ENCODE data around the gene MAPK7.

MAPK7 gene

DNA sequence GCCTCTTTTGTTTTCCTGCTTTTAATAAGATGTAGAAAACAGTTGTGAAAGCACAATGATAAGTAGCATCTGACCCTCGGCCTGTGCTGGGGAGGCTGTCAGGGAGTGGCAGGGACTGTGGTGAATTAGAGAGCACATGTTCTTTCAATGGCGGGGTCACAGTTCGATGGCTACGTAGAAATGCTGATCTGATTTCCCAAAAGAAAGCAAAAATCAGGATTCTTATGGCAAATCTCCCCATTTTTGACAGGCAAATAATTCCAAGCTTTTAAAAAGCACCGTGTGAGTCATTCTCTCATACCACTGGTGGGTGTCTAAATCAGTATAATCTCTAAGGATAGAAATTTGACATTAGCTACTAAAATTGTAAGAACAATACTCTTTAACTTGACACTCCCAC lies 4.2 kb upstream of the MAPK7 start:
- Mint-ChIP-seq H3K4me1 (peaks cover 33 to 54% of the 10 kb centered on the region in 2 donors), H3K27me3 (no peaks in the 10 kb centered on the region), H3K27ac (no peak overlapping the region), H3K9me3 (no peaks in the 10 kb centered on the region), H3K36me3 (peaks cover 0 to 3% of the 10 kb centered on the region in 2 donors), H3K4me3 (no peak overlapping the region)
- ATAC-seq (replicated peaks) (no peak), DNase-seq (no peak)

- Mint-ChIP-seq H3K9me3 (no peaks in the 10 kb centered on the region), H3K36me3 (peaks cover 3 to 7% of the 10 kb centered on the region in 2 donors), H3K4me1 (peaks cover 28 to 48% of the 10 kb centered on the region in 2 donors), H3K27me3 (no peaks in the 10 kb centered on the region), H3K27ac (no peak overlapping the region), H3K4me3 (peak overlapping the region; percentile 19 to 25)
- ATAC-seq (replicated peaks) (no peak), DNase-seq (no peak)
Observed at GRCh38 chr17:19375732-19376131, 2.6 kb upstream of the MAPK7 start.

DNA sequence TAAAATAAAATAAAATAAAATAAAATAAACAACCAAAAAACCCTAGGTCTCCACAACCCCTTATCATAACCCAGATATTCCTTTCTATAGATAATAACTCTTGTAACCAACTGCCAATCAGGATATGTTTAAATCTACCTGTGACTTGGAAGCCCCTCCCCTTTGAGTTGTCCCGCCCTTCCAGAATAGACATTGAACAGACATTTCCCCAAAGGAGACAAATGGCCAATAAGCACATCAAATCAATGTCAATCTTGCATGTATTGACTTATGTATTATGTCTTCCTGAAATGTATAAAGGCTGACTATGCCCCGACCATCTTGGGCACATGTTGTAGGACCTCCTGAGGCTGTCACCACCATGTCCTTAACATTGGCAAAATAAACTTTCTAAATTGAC lies 1.5 kb upstream of the MAPK7 start:
- Mint-ChIP-seq H3K27ac (peak overlapping the region; percentile 99), H3K36me3 (peaks cover 12 to 16% of the 10 kb centered on the region in 2 donors), H3K9me3 (no peaks in the 10 kb centered on the region), H3K27me3 (no peaks in the 10 kb centered on the region), H3K4me1 (peaks cover 18 to 37% of the 10 kb centered on the region in 2 donors), H3K4me3 (peak overlapping the region; percentile 98 to 100)
- DNase-seq (no peak), ATAC-seq (replicated peaks) (no peak)

DNA sequence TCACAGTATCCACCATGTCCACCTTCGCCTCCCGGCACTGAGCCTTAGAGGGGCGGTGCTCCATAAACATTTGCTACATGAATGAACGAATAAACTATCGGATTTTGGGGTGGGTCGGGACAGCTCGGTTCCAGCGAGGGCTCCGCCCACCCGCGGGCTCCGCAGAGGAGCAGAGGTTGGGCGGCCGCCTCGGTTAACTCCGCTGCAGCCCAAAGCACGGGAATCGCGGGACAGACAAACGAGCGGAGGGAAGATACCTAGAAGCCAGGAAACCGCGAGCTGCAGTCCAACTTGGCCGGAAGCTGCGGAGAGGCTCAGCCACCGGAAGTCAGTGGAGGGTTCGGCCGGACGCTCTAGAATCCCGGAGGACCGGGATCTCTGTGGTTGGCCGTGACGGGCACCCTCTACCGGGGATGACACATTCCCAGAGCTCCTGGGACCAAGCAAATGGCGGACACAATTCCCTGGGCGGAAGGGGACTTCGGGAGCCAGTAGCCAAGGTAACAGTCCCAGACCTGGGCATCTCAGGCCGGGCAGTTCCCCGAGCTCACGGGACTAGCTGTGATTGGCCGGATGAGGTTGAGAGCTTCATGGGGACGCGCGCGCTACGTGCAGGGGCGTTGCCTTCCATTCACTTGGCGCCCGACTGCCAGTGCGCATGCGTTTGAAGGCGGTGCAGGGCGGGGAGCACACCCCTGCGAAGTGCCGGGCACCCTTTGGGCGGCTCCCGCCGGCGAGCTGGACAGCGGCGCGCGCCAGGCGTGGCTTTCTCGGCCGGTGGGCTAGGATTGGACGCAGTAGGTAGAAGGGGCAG lies 489 bp upstream of the MAPK7 start:
- DNase-seq (peak; percentile 99), ATAC-seq (replicated peaks) (peak; percentile 94 to 97)
- peaks cover 17 to 21% of the 10 kb centered on the region in 2 donors for H3K36me3 Mint-ChIP-seq
- H3K4me3 Mint-ChIP-seq, result peak overlapping the region; percentile 98 to 100
- H3K27ac Mint-ChIP-seq, result peak overlapping the region; percentile 99
- H3K9me3 Mint-ChIP-seq, result no peaks in the 10 kb centered on the region
- H3K4me1 Mint-ChIP-seq, result peaks cover 11 to 29% of the 10 kb centered on the region in 2 donors
- H3K27me3 Mint-ChIP-seq, result no peaks in the 10 kb centered on the region

DNA sequence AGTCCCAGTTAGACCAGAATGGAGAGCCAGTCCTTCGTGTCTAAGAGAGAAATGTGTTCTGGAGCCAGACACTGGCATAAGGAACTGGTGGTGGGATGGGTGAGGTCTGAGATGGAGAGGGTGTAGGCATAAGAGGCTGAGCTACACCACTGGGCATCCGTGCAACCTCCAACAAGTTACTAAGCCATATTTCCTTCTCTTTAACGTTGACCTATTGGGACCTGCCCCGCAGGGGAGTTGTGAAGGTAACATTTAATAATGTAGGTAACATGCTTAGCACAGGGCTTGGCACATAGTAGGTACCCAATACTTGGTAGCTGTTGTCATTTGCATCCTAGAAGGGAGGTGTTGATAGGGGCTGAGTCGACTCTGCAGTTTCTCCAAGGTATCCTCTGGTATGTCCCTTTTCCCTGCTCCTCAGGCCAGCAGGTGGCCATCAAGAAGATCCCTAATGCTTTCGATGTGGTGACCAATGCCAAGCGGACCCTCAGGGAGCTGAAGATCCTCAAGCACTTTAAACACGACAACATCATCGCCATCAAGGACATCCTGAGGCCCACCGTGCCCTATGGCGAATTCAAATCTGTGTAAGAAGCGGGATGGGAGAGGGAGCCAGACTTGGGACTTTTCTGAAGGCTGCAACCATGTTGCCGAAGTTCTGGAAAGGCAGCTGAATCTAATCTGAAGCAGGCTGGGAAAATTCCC lies 1.2 kb downstream of the MAPK7 start:
- no peaks in the 10 kb centered on the region for H3K27me3 Mint-ChIP-seq
- ATAC-seq (replicated peaks) (no peak), DNase-seq (no peak)
- H3K9me3 Mint-ChIP-seq, result no peaks in the 10 kb centered on the region
- H3K4me1 Mint-ChIP-seq, result peaks cover 15 to 24% of the 10 kb centered on the region in 2 donors
- H3K27ac Mint-ChIP-seq, result no peak overlapping the region
- peaks cover 28 to 34% of the 10 kb centered on the region in 2 donors for H3K36me3 Mint-ChIP-seq
- peak overlapping the region; percentile 98 to 100 for H3K4me3 Mint-ChIP-seq

- Mint-ChIP-seq H3K4me1 (peaks cover 16 to 25% of the 10 kb centered on the region in 2 donors), H3K27ac (no peak overlapping the region), H3K27me3 (no peaks in the 10 kb centered on the region), H3K9me3 (no peaks in the 10 kb centered on the region), H3K36me3 (peaks cover 29 to 42% of the 10 kb centered on the region in 2 donors), H3K4me3 (no peak overlapping the region)
- no peak for ATAC-seq (replicated peaks)
- no peak for DNase-seq
Observed at GRCh38 chr17:19380481-19381301, 2.4 kb downstream of the MAPK7 start.

DNA sequence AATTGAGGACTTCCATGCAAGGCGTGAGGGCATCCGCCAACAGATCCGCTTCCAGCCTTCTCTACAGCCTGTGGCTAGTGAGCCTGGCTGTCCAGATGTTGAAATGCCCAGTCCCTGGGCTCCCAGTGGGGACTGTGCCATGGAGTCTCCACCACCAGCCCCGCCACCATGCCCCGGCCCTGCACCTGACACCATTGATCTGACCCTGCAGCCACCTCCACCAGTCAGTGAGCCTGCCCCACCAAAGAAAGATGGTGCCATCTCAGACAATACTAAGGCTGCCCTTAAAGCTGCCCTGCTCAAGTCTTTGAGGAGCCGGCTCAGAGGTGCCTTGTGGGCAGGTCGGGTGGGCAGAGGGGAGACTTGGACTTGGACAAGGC lies 3.1 kb downstream of the MAPK7 start:
- Mint-ChIP-seq H3K4me3 (no peak overlapping the region), H3K27ac (no peak overlapping the region), H3K9me3 (no peaks in the 10 kb centered on the region), H3K36me3 (peaks cover 29 to 44% of the 10 kb centered on the region in 2 donors), H3K4me1 (peaks cover 18 to 26% of the 10 kb centered on the region in 2 donors), H3K27me3 (peaks cover under 1 to 3% of the 10 kb centered on the region in 2 donors)
- DNase-seq, result no peak
- ATAC-seq (replicated peaks), result no peak

DNA sequence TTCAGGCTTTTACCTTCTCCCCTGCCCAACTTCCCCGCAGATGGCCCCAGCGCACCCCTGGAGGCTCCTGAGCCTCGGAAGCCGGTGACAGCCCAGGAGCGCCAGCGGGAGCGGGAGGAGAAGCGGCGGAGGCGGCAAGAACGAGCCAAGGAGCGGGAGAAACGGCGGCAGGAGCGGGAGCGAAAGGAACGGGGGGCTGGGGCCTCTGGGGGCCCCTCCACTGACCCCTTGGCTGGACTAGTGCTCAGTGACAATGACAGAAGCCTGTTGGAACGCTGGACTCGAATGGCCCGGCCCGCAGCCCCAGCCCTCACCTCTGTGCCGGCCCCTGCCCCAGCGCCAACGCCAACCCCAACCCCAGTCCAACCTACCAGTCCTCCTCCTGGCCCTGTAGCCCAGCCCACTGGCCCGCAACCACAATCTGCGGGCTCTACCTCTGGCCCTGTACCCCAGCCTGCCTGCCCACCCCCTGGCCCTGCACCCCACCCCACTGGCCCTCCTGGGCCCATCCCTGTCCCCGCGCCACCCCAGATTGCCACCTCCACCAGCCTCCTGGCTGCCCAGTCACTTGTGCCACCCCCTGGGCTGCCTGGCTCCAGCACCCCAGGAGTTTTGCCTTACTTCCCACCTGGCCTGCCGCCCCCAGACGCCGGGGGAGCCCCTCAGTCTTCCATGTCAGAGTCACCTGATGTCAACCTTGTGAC lies 3.6 kb downstream of the MAPK7 start:
- no peak overlapping the region for H3K27ac Mint-ChIP-seq
- H3K9me3 Mint-ChIP-seq, result no peaks in the 10 kb centered on the region
- peaks cover 29 to 45% of the 10 kb centered on the region in 2 donors for H3K36me3 Mint-ChIP-seq
- H3K4me1 Mint-ChIP-seq, result peaks cover 18 to 29% of the 10 kb centered on the region in 2 donors
- peaks cover 4 to 8% of the 10 kb centered on the region in 2 donors for H3K27me3 Mint-ChIP-seq
- DNase-seq (no peak), ATAC-seq (replicated peaks) (no peak)
- no peak overlapping the region for H3K4me3 Mint-ChIP-seq

DNA sequence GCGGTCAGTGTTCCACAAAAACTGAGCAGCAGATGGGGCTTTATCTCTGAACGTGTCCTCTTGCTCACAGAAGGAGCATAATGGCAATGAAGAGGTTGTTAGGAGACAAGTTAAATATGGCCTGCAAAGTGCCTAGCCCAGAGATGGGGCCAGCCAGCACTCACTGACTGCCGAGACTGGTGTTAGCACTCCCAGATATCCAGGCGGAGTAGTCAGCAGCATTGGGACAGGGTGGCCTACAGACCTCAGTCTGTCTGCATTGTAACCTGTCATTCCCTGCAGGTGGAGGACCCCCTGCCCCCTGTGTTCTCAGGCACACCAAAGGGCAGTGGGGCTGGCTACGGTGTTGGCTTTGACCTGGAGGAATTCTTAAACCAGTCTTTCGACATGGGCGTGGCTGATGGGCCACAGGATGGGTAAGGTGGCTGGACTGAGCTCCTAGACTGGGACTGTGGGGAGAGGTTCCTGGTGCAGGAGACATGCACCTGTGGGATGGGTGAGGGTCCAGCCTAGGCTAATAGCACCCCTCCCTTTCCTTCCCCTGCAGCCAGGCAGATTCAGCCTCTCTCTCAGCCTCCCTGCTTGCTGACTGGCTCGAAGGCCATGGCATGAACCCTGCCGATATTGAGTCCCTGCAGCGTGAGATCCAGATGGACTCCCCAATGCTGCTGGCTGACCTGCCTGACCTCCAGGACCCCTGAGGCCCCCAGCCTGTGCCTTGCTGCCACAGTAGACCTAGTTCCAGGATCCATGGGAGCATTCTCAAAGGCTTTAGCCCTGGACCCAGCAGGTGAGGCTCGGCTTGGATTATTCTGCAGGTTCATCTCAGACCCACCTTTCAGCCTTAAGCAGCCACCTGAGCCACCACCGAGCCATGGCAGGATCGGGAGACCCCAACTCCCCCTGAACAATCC lies 4.5 kb downstream of the MAPK7 start:
- H3K9me3 Mint-ChIP-seq, result no peaks in the 10 kb centered on the region
- H3K4me3 Mint-ChIP-seq, result no peak overlapping the region
- no peak for DNase-seq
- no peak for ATAC-seq (replicated peaks)
- no peak overlapping the region for H3K27ac Mint-ChIP-seq
- peaks cover 29 to 46% of the 10 kb centered on the region in 2 donors for H3K36me3 Mint-ChIP-seq
- H3K4me1 Mint-ChIP-seq, result peaks cover 16 to 34% of the 10 kb centered on the region in 2 donors
- H3K27me3 Mint-ChIP-seq, result peaks cover 7 to 17% of the 10 kb centered on the region in 2 donors

DNA sequence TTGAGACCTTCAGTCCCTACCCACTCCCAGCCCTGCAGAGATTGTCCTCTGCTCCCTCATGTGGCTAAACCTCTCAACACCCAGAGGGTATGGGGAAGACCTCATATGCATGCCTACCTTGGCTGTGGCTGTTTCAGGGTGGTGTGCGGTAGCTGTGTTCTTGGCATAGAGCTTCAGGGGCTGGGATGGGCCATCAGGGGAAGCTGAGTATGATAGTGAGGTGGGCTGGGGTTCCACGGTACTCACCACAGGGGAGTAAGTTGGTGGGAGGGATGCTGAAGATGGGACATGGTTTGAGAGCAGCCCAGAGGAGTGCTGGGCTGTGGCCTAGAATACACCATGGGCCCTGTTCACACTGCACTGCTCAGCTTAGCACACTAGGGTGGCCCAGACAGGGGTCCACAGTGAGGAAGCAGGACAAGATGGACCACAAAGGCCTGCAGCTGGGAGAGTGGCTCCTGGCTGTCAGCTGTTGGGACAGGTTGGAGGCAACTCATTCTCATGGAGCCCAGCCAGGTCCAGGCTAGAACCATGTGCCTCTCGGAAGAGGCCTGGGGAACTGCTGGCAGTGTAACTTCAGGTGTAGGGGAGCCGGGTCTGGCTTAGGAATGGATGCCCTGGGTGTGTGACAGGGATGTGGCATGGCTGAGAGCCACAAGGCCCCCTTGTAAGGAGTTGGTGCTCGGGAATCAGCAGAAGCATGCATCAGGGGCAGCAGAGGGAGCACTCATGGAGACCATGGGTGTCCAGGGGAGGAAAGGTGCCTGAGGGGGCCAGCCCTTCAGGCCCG lies 5.6 kb downstream of the MAPK7 start:
- H3K27ac Mint-ChIP-seq, result no peak overlapping the region
- no peak for DNase-seq
- H3K4me1 Mint-ChIP-seq, result peaks cover 16 to 35% of the 10 kb centered on the region in 2 donors
- H3K36me3 Mint-ChIP-seq, result peaks cover 29 to 49% of the 10 kb centered on the region in 2 donors
- ATAC-seq (replicated peaks), result no peak
- peaks cover 11 to 21% of the 10 kb centered on the region in 2 donors for H3K27me3 Mint-ChIP-seq
- H3K4me3 Mint-ChIP-seq, result no peak overlapping the region
- H3K9me3 Mint-ChIP-seq, result no peaks in the 10 kb centered on the region

DNA sequence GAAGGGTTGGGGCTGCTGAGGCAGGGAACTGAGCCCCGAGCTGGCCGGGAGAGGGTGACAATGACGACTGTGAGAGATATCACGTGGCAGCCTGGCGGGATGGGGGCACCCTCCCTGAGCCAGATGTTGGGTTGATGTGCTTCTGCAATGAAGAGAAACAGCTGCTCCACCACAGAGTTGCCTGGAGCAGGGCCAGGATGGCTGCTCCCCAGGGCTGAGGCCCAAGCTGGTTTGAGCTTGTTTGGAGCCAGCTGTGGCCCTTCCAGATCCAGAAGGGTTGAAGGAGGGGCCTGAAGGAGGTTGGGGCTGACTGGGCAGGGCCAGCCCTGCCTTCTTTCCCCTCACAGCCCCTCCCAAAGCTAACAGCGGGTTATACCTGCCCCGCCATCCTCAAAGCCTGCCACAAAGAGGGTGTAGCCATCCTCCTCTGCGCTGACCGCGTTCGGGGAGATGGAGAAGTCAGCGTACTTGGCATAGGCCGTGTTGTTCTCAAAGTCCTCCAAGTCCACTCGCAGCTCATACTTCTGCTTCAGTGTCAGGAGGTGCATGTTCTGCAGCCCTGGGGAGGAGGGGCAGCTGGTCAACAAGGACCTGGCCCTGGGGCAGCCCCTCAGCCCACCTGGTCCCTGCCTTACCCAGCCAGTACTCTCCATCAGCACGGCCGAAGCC lies 6.6 kb downstream of the MAPK7 start:
- Mint-ChIP-seq H3K9me3 (no peaks in the 10 kb centered on the region), H3K27ac (no peak overlapping the region), H3K4me3 (no peak overlapping the region), H3K4me1 (peaks cover 12 to 26% of the 10 kb centered on the region in 2 donors), H3K27me3 (peaks cover 11 to 21% of the 10 kb centered on the region in 2 donors), H3K36me3 (peaks cover 29 to 49% of the 10 kb centered on the region in 2 donors)
- no peak for DNase-seq
- ATAC-seq (replicated peaks), result peak in 1 of 2 donors; percentile 39

GRCh38 chr17:19385521-19385983 lies 7.3 kb downstream of the MAPK7 start:
- no peak for DNase-seq
- no peak for ATAC-seq (replicated peaks)

More at GRCh38 chr17:19385521-19385983, 7.3 kb downstream of the MAPK7 start:
- Mint-ChIP-seq H3K9me3 (no peaks in the 10 kb centered on the region), H3K4me1 (peaks cover 11 to 25% of the 10 kb centered on the region in 2 donors), H3K27me3 (peaks cover 11 to 21% of the 10 kb centered on the region in 2 donors), H3K4me3 (no peak overlapping the region), H3K36me3 (peaks cover 28 to 47% of the 10 kb centered on the region in 2 donors), H3K27ac (no peak overlapping the region)
